Activated CD8-positive, alpha-beta T cell treated with anti-CD3 and anti-CD28 coated beads, Interleukin-2, amount 10 ng/mL, durations not matched to agents 7 days and 5 days (primary cell): ENCODE data around the gene TAS2R16. TPM values are rescaled to one million over a fixed set of nuclear protein-coding genes. Genes with fewer than 3 reads are reported as not detected.

Source experiments
- ATAC-seq: fragments of 150-1000 bp; cut with Tn5 transposase; one replicate; pipeline ENCODE4 v1.10.0; 2021; ENCODE audit warnings: moderate library complexity
- CTCF ChIA-PET: fragments of 350-600 bp; sonication (Branson Sonifier 250); formaldehyde crosslinking; loops from one replicate; lab custom pipeline; 2021; ENCODE audit warnings: antibody characterized with exemption; lab: Charles Lee
- POLR2A ChIA-PET: fragments of 350-600 bp; sonication (Branson Sonifier 250); formaldehyde crosslinking; loops from one replicate; lab custom pipeline; 2021; ENCODE audit warnings: antibody characterized with exemption; lab: Charles Lee
- DNase-seq: peaks from one replicate; pipeline ENCODE4 v3.0.0-alpha.2; 2020
- H3K27ac Mint-ChIP-seq: one replicate; pipeline ENCODE4 v1.8.0; 2021; ENCODE audit warnings: mild to moderate bottlenecking, mixed read lengths
- H3K27me3 Mint-ChIP-seq: one replicate; pipeline ENCODE4 v1.8.0; 2021; ENCODE audit warnings: low read depth, mixed read lengths
- H3K36me3 Mint-ChIP-seq: one replicate; pipeline ENCODE4 v1.8.0; 2021; ENCODE audit warnings: low read depth, mixed read lengths
- H3K4me1 Mint-ChIP-seq: one replicate; pipeline ENCODE4 v1.8.0; 2021; ENCODE audit warnings: low read depth, mixed read lengths
- H3K4me3 Mint-ChIP-seq: one replicate; pipeline ENCODE4 v1.8.0; 2021; ENCODE audit warnings: mild to moderate bottlenecking, mixed read lengths
- H3K9me3 Mint-ChIP-seq: one replicate; pipeline ENCODE4 v1.8.0; 2022; ENCODE audit warnings: mixed read lengths; ENCODE audit not compliant: insufficient read depth
- total RNA-seq, 2 experiments: library from RNA; stranded (reverse); gene quantifications; one replicate each; pipeline ENCODE4 v1.2.3, GENCODE V29; 2021

The TAS2R16 gene
- total RNA-seq, 2 experiments from 2014 or later: not detected

DNA sequence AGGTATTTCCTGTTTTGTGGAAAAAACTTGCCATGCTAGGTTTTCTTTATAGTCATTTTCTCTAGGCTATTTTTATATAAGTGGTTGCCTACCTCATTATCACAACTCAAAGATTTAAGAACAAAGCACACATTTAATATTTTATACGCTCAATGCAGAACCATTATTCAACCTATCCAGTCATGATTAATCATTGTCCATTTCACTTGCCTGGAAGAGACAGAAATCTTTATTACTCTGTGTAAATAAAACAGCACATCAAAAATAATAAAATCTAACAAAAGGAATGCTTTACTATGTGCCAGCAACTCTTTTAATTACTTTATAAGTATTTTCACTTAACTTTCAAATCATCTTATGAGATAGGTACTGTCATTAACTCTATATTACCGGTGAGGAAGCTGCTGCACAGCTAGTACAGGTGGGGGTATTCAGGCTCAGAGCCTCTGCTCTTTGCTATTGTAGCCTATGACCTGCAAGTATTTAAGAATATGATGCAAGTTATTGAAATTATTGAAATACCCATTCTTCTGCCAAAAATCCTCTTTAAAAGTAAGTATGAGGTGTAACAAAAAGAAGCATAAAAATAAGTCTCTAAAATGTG, 16.4 kb upstream of the TAS2R16 start:
- ChIA-PET POLR2A (no interaction called here), CTCF (no interaction called here)
- H3K4me1 Mint-ChIP-seq: no peaks in the 10 kb centered on the region
- H3K27me3 Mint-ChIP-seq: no peaks in the 10 kb centered on the region
- ATAC-seq (no peak), DNase-seq (no peak)
- H3K9me3 Mint-ChIP-seq: no peaks in the 10 kb centered on the region
- H3K27ac Mint-ChIP-seq: no peak overlapping the region
- no peak overlapping the region for H3K4me3 Mint-ChIP-seq
- H3K36me3 Mint-ChIP-seq: no peaks in the 10 kb centered on the region

DNA sequence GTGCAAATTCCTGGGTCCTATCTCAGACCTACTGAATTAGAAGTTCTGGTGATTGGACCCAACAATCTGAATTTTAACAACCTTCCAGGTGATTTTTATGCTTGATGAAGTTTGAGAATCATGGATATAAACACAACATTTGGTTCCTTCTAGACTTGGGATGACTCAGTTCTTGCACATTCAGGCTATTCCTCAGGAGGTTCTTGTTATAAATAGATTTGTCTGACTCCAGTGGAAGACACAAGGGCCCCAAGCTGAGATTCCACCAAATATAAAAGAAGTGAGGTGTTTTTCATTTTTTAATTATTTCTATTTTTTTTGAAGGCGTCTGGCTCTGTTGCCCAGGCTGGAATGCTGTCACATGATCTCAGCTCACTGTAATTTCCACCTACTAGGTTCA, 9.4 kb upstream of the TAS2R16 start:
- H3K4me1 Mint-ChIP-seq: no peaks in the 10 kb centered on the region

GRCh38 chr7:123003539-123004126, 8.1 kb upstream of the TAS2R16 start:
- DNase-seq (no peak), ATAC-seq (no peak)
- no peak overlapping the region for H3K27ac Mint-ChIP-seq
- ChIA-PET POLR2A (no interaction called here), CTCF (no interaction called here)
- no peak overlapping the region for H3K4me3 Mint-ChIP-seq
- no peaks in the 10 kb centered on the region for H3K36me3 Mint-ChIP-seq
- no peaks in the 10 kb centered on the region for H3K4me1 Mint-ChIP-seq
- no peaks in the 10 kb centered on the region for H3K27me3 Mint-ChIP-seq
- H3K9me3 Mint-ChIP-seq: no peaks in the 10 kb centered on the region

More for the DNA sequence above, 9.4 kb upstream of the TAS2R16 start:
- DNase-seq (no peak), ATAC-seq (no peak)
- ChIA-PET POLR2A (no interaction called here), CTCF (no interaction called here)
- H3K27me3 Mint-ChIP-seq: no peaks in the 10 kb centered on the region
- no peak overlapping the region for H3K4me3 Mint-ChIP-seq
- no peak overlapping the region for H3K27ac Mint-ChIP-seq
- H3K36me3 Mint-ChIP-seq: no peaks in the 10 kb centered on the region
- H3K9me3 Mint-ChIP-seq: no peaks in the 10 kb centered on the region

DNA sequence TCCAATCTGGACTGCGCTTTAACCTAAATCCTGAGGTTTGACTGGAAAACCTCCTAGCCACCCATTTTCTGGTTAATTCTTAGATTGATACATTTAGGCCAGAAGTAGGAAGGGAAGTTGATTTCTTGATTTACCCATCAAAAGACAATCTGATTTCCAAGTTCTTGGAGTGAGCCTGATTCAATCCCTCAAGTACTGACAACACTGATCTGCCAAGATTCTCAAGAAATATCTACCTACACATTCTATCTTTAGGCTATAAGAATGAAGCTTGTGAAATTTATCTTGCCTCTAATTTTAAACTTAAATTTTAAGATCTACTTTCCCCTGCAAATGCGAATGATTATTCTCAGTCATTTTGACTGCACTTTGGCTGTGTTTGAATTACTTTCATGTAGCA, 5.9 kb downstream of the TAS2R16 start:
- no peak for ATAC-seq
- Mint-ChIP-seq H3K4me3 (no peak overlapping the region), H3K36me3 (no peaks in the 10 kb centered on the region), H3K4me1 (no peaks in the 10 kb centered on the region), H3K27ac (no peak overlapping the region), H3K27me3 (no peaks in the 10 kb centered on the region), H3K9me3 (no peaks in the 10 kb centered on the region)
- no peak for DNase-seq
- ChIA-PET CTCF (no interaction called here), POLR2A (no interaction called here)

GRCh38 chr7:122989041-122989440, 6.5 kb downstream of the TAS2R16 start:
- Mint-ChIP-seq H3K36me3 (no peaks in the 10 kb centered on the region), H3K9me3 (no peaks in the 10 kb centered on the region), H3K27ac (no peak overlapping the region), H3K4me1 (no peaks in the 10 kb centered on the region), H3K27me3 (no peaks in the 10 kb centered on the region), H3K4me3 (no peak overlapping the region)
- DNase-seq (no peak), ATAC-seq (no peak)
- ChIA-PET CTCF (no interaction called here), POLR2A (no interaction called here)

DNA sequence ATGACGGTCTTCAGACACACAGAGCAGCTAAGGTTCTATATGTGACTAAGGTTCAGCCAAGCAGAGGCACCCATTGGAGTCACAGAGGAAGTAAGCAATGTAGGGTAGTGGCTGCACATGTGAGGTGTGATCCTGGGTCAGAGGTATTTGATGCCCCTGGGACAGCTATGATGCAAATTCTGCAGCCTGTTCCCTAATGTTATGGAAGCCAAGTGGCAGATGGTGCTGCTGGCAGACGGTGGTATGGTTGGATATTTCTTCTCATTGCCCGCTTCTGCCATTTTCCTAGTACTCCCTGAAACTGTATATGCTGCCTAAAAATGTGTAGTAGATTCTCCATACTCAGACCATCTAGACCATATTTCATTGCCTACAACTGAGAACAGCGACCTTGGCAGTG, 7.2 kb downstream of the TAS2R16 start:
- Mint-ChIP-seq H3K27me3 (no peaks in the 10 kb centered on the region), H3K4me3 (no peak overlapping the region), H3K36me3 (no peaks in the 10 kb centered on the region), H3K27ac (no peak overlapping the region), H3K4me1 (no peaks in the 10 kb centered on the region), H3K9me3 (no peaks in the 10 kb centered on the region)
- ChIA-PET CTCF (no interaction called here), POLR2A (no interaction called here)
- ATAC-seq (no peak), DNase-seq (no peak)

DNA sequence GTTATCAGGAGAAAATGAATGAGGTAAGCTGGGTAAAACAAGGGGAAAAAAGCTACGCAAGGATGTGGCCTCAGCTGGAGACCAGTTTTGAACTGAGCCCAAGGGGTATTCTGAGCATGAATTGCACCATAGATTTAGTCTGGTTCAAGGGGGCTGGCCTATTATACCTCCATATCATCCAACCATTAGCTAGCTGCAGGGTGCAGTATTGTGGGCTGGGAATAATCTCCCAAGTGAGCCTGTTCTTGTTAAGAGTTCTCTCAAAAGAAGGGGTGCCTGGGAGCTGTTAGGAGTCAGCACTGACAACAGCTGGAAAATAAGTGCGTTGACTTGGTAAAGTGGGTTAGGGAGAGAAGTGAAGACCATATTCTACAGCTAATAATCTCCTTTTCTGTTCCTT, 8.0 kb downstream of the TAS2R16 start:
- CTCF ChIA-PET: no interaction called here
- no peak overlapping the region for H3K4me3 Mint-ChIP-seq

GRCh38 chr7:122984021-122984420, 11.5 kb downstream of the TAS2R16 start:
- no peaks in the 10 kb centered on the region for H3K36me3 Mint-ChIP-seq
- H3K4me1 Mint-ChIP-seq: no peaks in the 10 kb centered on the region
- H3K27me3 Mint-ChIP-seq: no peaks in the 10 kb centered on the region
- ChIA-PET CTCF (no interaction called here), POLR2A (no interaction called here)
- H3K27ac Mint-ChIP-seq: no peak overlapping the region
- no peak for ATAC-seq
- H3K9me3 Mint-ChIP-seq: no peaks in the 10 kb centered on the region
- DNase-seq: no peak
- H3K4me3 Mint-ChIP-seq: no peak overlapping the region

More for the DNA sequence above, 8.0 kb downstream of the TAS2R16 start:
- ATAC-seq (no peak), DNase-seq (no peak)
- no peaks in the 10 kb centered on the region for H3K4me1 Mint-ChIP-seq
- H3K36me3 Mint-ChIP-seq: no peaks in the 10 kb centered on the region
- H3K27me3 Mint-ChIP-seq: no peaks in the 10 kb centered on the region
- POLR2A ChIA-PET: no interaction called here
- H3K9me3 Mint-ChIP-seq: no peaks in the 10 kb centered on the region
- H3K27ac Mint-ChIP-seq: no peak overlapping the region

DNA sequence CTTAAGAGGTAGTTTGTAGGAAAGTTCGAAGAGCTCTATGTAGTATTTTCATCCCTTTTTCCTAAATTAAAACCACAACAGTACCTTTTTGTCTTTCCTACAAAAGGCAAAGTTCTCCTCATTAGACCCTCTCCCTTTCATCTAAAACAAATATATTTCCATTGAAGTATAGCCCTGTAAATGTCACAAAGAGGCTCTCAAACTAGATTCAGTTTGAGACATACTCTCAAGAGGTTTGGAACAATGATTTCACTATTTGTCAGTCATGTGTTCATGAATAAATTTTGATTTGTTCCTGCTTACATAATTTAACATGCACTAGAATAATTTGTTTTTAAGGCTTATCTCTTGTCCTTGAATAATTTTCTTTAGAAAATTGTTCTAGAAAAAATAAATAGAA, 12.2 kb downstream of the TAS2R16 start:
- POLR2A ChIA-PET: no interaction called here
- no peak for DNase-seq
- H3K27me3 Mint-ChIP-seq: no peaks in the 10 kb centered on the region
- ATAC-seq: no peak
- CTCF ChIA-PET: no interaction called here
- H3K9me3 Mint-ChIP-seq: no peaks in the 10 kb centered on the region
- no peak overlapping the region for H3K4me3 Mint-ChIP-seq
- H3K27ac Mint-ChIP-seq: no peak overlapping the region
- no peaks in the 10 kb centered on the region for H3K4me1 Mint-ChIP-seq
- H3K36me3 Mint-ChIP-seq: no peaks in the 10 kb centered on the region

DNA sequence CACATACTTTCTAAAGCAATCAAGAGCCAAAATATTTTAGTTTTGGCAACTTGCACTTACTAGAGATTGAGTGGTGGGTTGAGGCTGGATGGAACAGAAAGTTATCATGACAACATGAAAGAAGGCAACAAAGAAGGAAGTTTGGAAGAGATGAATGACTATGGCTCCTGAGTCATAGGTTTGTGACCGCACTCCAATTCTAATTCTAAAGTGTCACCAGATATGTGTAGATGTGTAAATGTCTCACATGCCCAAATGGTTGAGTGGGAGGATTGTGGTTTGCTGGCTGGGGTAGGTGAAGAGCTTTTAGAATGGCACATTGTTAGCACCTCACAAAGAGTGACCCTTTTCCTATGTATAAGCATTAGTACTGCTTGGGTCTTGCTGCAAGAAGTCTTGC, 20.2 kb downstream of the TAS2R16 start:
- no peaks in the 10 kb centered on the region for H3K36me3 Mint-ChIP-seq

DNA sequence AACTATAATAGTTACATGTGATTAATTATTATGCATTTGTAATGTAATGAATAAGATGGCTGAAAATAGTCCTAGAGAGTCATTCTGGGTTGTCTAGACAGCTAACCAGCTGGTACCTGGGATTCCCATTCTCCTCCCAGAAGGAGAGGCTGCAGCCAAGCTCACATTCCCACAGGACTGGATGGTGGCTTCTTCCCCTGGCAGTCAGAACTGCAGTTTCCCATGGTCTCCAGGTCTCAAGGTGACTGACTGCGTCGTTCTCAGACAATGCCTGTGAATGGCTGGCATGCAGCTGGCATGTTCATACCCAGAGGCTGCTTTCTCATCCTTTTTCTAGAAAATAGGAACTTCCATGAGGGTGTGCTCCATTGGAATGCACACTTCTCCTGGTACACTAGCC, 21.3 kb downstream of the TAS2R16 start:
- Mint-ChIP-seq H3K27ac (no peak overlapping the region), H3K27me3 (no peaks in the 10 kb centered on the region), H3K4me3 (no peak overlapping the region), H3K4me1 (no peaks in the 10 kb centered on the region), H3K9me3 (no peaks in the 10 kb centered on the region), H3K36me3 (no peaks in the 10 kb centered on the region)
- ChIA-PET CTCF (no interaction called here), POLR2A (no interaction called here)
- no peak for ATAC-seq
- no peak for DNase-seq

More for the DNA sequence above, 20.2 kb downstream of the TAS2R16 start:
- Mint-ChIP-seq H3K27ac (no peak overlapping the region), H3K4me1 (no peaks in the 10 kb centered on the region), H3K4me3 (no peak overlapping the region), H3K27me3 (no peaks in the 10 kb centered on the region), H3K9me3 (no peaks in the 10 kb centered on the region)
- CTCF ChIA-PET: no interaction called here
- POLR2A ChIA-PET: no interaction called here
- ATAC-seq (no peak), DNase-seq (no peak)

DNA sequence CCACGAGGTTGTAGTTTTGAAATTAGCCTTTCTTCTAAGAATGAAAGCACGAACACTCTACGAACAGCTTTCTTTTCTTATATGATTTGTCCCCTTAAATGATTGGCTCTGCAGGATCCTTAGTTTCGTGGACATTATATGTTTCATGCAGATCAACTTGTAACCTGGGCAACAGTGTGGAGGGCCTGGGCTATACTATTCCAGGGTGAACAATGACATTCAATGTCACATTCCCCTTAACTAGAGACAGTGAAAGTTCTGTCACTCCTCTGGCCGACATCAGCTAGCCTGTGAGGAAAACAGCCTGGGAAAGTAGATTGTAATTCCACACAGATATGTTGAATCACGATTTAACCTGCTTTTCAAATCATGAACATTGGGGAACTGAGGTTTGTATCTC, 23.4 kb downstream of the TAS2R16 start:
- no peaks in the 10 kb centered on the region for H3K27me3 Mint-ChIP-seq
- no peak overlapping the region for H3K4me3 Mint-ChIP-seq
- POLR2A ChIA-PET: no interaction called here
- ATAC-seq: no peak
- H3K27ac Mint-ChIP-seq: no peak overlapping the region
- H3K4me1 Mint-ChIP-seq: no peaks in the 10 kb centered on the region
- no peaks in the 10 kb centered on the region for H3K9me3 Mint-ChIP-seq
- H3K36me3 Mint-ChIP-seq: no peaks in the 10 kb centered on the region
- CTCF ChIA-PET: interaction anchor here (0.5 kb wide), 1 partner anchor 188 kb away, joined by 3 read pairs; no protein-coding TSS in a partner anchor
- DNase-seq: no peak
